GM12864 (cell line): ENCODE results near the gene DRD2.
A peak's percentile ranks its signal among the peaks of the same experiment; 100 is the strongest.

ENCODE experiments used
- DNase-seq: peaks from one replicate; pipeline ENCODE4 v3.0.0-alpha.2; 2011; ENCODE audit warnings: low read depth
- H3K4me3 ChIP-seq: 2 replicates; pipeline ENCODE4 v1.5.1; 2011; ENCODE audit warnings: mild to moderate bottlenecking, low read depth, low read length, control low read depth
- CTCF ChIP-seq: IDR thresholded peaks from 2 replicates; pipeline ENCODE4 v1.5.1; 2011; ENCODE audit warnings: low read depth, mild to moderate bottlenecking, moderate library complexity, low read length, control low read depth, inconsistent platforms; ENCODE audit errors: missing control alignments

The DRD2 gene

DNA sequence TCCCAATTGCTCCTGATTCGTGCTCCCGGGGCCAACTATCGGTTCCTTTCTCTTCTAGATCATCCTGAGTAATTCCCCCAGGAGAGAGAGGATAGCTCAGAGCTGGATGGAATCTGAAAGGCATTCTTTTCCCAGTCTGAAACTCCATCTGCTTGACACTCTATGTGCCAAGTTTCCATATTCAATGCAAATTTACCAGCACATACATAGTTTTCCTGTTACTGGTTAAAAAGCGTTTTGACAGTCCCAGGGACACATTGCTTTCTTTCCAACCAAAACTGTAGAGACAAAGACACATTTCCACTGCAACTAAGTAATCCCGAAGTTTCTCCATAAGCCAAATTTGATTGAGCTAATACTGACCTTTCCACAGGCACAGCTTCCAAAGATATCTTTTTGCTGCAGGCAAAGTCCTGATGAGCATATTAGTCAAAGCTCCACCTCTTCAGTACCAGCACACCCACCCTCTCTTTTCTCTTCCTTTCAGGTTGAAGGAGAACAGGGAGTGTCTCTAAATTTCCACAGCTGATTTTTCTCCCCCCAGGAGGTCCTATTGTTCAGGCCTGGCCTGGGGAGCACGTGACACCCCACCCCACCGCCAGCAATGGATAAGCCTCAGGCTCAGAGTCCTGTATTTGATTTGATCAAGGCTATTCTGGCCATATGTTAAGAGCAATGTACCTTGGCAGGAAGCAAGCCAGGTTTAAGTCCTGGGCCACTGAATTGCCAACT, 97.4 kb downstream of the DRD2 start:
- H3K4me3 ChIP-seq = no peak overlapping the region
- no peak for DNase-seq
- no peak for TF ChIP-seq CTCF

GRCh38 chr11:113376156-113376555, 99.0 kb downstream of the DRD2 start:
- H3K4me3 ChIP-seq = no peak overlapping the region
- TF ChIP-seq CTCF = no peak
- peak; percentile 16 for DNase-seq

DNA sequence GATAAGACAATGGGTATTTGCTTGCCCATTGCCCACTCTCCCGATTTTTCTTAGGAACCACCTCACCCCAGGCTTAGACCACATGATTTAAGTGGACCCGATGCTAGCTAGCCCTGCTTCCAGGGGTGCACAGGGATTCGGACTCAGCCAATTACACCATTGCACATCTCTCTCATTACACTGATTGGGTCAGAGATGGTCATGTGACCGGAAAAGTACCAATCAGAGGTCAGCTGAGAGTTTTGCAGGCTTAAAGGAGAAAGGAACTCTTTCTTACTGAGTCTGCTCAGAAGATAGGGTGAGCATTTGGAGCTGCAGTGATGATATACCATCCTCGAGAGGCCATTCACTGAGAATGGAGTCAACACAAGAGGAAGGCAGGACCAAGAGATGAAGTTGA, 99.8 kb downstream of the DRD2 start:
- H3K4me3 ChIP-seq = no peak overlapping the region
- no peak for DNase-seq
- no peak for TF ChIP-seq CTCF

GRCh38 chr11:113373981-113374560, 101.1 kb downstream of the DRD2 start:
- no peak for TF ChIP-seq CTCF
- H3K4me3 ChIP-seq = no peak overlapping the region
- no peak for DNase-seq

DNA sequence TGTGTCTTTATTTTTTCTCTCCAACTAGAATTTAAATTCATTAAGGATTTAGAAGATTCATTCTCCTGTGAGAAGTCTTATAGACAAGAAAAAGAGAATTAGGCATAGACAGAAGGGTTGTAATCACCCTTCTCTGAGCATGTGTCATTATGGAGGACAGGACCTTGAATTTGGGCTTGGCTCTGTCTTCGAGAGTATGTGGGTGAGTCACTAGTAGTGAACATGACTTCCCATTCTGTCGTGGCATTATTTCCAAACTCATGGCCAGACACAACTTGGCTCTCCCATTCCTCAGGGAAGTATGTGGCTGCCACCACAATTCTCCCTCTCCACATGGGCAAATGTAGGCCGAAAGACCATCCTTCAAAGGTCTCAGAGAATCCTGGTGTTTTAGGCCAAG, 101.9 kb downstream of the DRD2 start:
- H3K4me3 ChIP-seq = no peak overlapping the region
- no peak for DNase-seq
- TF ChIP-seq CTCF = no peak

GRCh38 chr11:113372309-113372708, 102.9 kb downstream of the DRD2 start:
- H3K4me3 ChIP-seq = no peak overlapping the region
- no peak for TF ChIP-seq CTCF
- no peak for DNase-seq

GRCh38 chr11:113370634-113371033, 104.6 kb downstream of the DRD2 start:
- H3K4me3 ChIP-seq = no peak overlapping the region
- no peak for TF ChIP-seq CTCF
- no peak for DNase-seq
